ENCODE data around the gene CLEC4G.

The CLEC4G gene

DNA sequence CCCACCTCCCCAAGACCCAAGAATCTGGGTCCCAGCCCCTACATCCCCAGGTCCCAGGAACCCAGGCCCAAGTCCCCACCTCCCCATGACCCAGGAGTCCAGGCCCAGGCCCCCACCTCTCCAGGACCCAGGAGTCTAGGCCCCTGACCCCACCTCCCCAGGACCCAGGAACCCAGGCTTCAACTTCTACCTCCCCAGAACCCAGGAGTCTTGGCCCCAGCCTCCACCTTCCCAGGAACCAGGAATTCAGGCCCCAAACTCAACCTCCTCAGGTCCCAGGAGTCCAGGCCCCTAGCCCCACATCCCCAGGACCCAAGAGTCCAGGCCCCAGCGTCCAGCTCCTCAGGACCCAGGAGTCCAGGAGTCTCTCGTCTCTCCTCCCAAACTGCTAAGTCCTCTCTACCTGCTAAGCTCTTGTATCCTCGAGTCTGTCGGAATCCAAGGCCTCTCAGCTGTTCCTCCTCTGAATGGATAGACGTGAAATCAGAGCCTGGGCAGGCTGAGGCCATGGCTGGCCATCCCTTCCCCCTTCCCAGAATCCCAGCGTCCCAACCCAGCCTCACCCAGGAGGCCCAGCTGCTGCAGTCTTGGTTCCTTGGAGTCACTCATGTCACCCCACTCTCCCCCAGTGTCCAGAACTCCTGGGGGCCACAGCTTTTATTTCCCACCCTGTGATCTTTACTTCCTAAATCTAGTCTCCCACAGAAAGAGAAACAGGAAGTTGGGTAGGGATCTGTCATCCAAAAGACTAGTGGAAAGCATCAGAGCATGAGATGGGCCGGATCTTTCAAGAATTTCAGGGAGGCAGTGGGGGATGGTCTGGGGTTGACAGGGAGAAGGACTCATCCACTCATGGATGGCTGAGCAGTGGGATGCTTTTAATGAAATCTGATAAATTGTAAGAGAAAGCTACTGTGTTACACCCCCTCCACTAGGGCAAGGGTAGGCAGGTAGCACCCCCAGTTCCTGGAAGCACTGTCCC is 15.3 kb upstream of the CLEC4G start, which contains the start of gene CD209:
Gene CD209 (minus strand): TSS at position 632 of the 982 bp plus-strand sequence. CDS start 23 bp downstream, at position 609.
- TF ChIP-seq ZBTB7A (IDR thresholded peaks at IDR 0.05; ENCODE audit: low read depth) = no peak
- TF ChIP-seq EP300 (IDR thresholded peaks at IDR 0.05; ENCODE audit: borderline replicate concordance) = no peak
- no peak for TF ChIP-seq YY1 (IDR thresholded peaks at IDR 0.05; ENCODE audit: low read depth)
- TF ChIP-seq TCF12 (IDR thresholded peaks at IDR 0.05; ENCODE audit: low read depth) = no peak
- TF ChIP-seq CREB1 (IDR thresholded peaks at IDR 0.05; ENCODE audit: low read depth) = no peak
- TF ChIP-seq, protein P1, sequence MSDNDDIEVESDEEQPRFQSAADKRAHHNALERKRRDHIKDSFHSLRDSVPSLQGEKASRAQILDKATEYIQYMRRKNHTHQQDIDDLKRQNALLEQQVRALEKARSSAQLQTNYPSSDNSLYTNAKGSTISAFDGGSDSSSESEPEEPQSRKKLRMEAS (IDR thresholded peaks at IDR 0.05) = no peak
- TF ChIP-seq NFIC (IDR thresholded peaks at IDR 0.05) = no peak
- no peak for TF ChIP-seq FOXM1 (IDR thresholded peaks at IDR 0.05; ENCODE audit: borderline replicate concordance, low read depth)
- TF ChIP-seq, protein P2, sequence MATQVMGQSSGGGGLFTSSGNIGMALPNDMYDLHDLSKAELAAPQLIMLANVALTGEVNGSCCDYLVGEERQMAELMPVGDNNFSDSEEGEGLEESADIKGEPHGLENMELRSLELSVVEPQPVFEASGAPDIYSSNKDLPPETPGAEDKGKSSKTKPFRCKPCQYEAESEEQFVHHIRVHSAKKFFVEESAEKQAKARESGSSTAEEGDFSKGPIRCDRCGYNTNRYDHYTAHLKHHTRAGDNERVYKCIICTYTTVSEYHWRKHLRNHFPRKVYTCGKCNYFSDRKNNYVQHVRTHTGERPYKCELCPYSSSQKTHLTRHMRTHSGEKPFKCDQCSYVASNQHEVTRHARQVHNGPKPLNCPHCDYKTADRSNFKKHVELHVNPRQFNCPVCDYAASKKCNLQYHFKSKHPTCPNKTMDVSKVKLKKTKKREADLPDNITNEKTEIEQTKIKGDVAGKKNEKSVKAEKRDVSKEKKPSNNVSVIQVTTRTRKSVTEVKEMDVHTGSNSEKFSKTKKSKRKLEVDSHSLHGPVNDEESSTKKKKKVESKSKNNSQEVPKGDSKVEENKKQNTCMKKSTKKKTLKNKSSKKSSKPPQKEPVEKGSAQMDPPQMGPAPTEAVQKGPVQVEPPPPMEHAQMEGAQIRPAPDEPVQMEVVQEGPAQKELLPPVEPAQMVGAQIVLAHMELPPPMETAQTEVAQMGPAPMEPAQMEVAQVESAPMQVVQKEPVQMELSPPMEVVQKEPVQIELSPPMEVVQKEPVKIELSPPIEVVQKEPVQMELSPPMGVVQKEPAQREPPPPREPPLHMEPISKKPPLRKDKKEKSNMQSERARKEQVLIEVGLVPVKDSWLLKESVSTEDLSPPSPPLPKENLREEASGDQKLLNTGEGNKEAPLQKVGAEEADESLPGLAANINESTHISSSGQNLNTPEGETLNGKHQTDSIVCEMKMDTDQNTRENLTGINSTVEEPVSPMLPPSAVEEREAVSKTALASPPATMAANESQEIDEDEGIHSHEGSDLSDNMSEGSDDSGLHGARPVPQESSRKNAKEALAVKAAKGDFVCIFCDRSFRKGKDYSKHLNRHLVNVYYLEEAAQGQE (IDR thresholded peaks at IDR 0.05; ENCODE audit: low read depth) = no peak
- TF ChIP-seq EGR1 (IDR thresholded peaks at IDR 0.05) = no peak
- no peak for TF ChIP-seq RAD21 (IDR thresholded peaks at IDR 0.05; ENCODE audit: low read depth)
- TF ChIP-seq, protein P3, sequence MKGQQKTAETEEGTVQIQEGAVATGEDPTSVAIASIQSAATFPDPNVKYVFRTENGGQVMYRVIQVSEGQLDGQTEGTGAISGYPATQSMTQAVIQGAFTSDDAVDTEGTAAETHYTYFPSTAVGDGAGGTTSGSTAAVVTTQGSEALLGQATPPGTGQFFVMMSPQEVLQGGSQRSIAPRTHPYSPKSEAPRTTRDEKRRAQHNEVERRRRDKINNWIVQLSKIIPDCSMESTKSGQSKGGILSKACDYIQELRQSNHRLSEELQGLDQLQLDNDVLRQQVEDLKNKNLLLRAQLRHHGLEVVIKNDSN (IDR thresholded peaks at IDR 0.05) = no peak
- no peak for TF ChIP-seq CEBPB (IDR thresholded peaks at IDR 0.05)
- no peak for TF ChIP-seq TAF1 (IDR thresholded peaks at IDR 0.05; ENCODE audit: low read depth)
- no peak for TF ChIP-seq TEAD4 (IDR thresholded peaks at IDR 0.05)

DNA sequence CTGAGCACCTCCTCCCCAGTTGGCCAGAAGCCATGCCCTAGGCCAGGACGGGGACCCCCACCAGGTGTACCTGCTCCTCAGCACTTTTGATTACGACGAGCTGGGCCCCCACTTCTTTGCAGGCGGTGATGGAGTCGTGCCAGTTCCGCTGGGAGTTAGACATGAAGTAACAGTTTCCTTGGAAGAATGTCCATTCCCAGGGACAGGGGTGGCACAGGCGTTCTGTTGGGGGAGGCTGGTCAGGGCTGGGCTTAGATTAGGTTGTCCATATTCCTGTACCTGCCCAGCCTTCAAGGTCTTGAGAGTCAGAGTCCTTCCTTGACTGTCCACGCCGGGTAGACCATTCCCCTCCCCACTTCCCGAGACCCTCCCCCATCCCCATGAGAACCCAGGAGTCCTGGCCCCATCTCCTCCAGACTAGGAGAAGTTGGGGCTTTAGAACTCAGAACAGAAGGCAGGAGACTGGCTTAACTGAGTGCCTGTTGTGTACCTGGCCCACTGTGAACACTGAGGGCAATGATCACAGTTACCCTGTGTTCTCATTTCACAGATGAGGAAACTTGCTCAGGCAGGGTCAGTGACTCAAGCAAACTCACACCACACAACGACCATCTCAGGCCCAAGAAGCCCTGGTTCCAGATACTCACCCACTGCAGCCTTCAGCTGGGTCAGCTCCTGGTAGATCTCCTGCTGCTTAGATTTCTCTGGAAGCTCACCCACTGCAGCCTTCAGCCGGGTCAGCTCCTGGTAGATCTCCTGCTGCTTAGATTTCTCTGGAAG is 13.2 kb upstream of the CLEC4G start:
- no peak for TF ChIP-seq CREB1 (IDR thresholded peaks at IDR 0.05; ENCODE audit: low read depth)
- no peak for TF ChIP-seq CEBPB (IDR thresholded peaks at IDR 0.05)
- TF ChIP-seq ZBTB7A (IDR thresholded peaks at IDR 0.05; ENCODE audit: low read depth) = no peak
- no peak for TF ChIP-seq TCF12 (IDR thresholded peaks at IDR 0.05; ENCODE audit: low read depth)
- TF ChIP-seq TAF1 (IDR thresholded peaks at IDR 0.05; ENCODE audit: low read depth) = no peak
- no peak for TF ChIP-seq EGR1 (IDR thresholded peaks at IDR 0.05)
- TF ChIP-seq, protein P2 (IDR thresholded peaks at IDR 0.05; ENCODE audit: low read depth) = no peak
- TF ChIP-seq EP300 (IDR thresholded peaks at IDR 0.05; ENCODE audit: borderline replicate concordance) = no peak
- TF ChIP-seq YY1 (IDR thresholded peaks at IDR 0.05; ENCODE audit: low read depth) = no peak
- TF ChIP-seq NFIC (IDR thresholded peaks at IDR 0.05) = no peak
- TF ChIP-seq FOXM1 (IDR thresholded peaks at IDR 0.05; ENCODE audit: borderline replicate concordance, low read depth) = no peak
- TF ChIP-seq, protein P3 (IDR thresholded peaks at IDR 0.05) = no peak
- TF ChIP-seq TEAD4 (IDR thresholded peaks at IDR 0.05) = no peak
- TF ChIP-seq RAD21 (IDR thresholded peaks at IDR 0.05; ENCODE audit: low read depth) = no peak
- TF ChIP-seq, protein P1 (IDR thresholded peaks at IDR 0.05) = no peak

DNA sequence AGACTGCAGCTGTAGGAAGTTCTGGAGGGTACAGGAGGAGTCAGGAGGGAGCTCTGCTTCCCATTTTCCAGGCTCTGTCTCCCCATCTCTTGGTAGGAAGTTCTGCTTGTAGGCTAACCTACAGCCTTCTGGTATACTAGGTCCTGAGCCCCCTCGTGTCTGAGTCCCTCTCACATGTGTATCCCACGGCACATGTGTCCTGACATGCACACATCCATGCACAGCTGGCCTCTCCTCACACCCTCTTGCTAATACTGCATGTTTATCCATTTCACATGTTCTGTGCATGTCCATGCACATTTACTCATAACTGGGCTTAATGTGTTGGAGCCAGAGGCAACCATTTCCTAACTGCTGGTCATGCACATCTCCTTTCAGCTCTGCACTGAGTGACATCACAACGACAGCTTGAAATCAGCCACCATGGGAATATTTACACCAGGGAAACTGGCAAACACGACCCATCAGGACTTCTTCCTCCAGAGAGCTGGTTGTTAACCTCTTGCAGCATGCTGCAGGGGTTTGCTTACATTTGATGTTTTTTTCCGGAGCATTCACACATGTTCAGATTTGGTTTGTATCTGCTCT is 12.4 kb upstream of the CLEC4G start:
- TF ChIP-seq TCF12 (IDR thresholded peaks at IDR 0.05; ENCODE audit: low read depth) = no peak
- TF ChIP-seq CEBPB (IDR thresholded peaks at IDR 0.05) = no peak

DNA sequence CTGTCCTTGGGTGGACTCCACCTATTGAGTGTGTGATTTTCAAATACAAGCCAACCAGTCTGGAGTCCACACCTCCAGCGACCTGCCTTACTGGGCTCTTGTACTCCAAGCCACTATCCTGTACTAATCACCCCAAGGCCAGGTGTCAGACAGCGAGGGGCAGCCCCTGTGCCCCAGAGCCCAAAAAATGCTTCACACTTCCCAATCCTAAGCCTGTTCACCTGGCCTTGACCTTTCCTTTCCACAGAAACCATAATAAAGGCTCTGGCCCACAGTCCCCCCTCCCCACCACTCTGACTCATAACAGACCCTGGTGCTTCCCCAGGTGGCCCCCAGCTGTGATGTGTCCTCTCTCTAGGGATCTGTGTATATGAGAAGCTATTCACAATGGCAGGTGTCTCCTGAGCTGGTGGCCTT is 11.5 kb upstream of the CLEC4G start:
- TF ChIP-seq EP300 (IDR thresholded peaks at IDR 0.05; ENCODE audit: borderline replicate concordance) (no peak), ZBTB7A (IDR thresholded peaks at IDR 0.05; ENCODE audit: low read depth) (no peak), TEAD4 (IDR thresholded peaks at IDR 0.05) (no peak), CREB1 (IDR thresholded peaks at IDR 0.05; ENCODE audit: low read depth) (no peak), FOXM1 (IDR thresholded peaks at IDR 0.05; ENCODE audit: borderline replicate concordance, low read depth) (no peak), YY1 (IDR thresholded peaks at IDR 0.05; ENCODE audit: low read depth) (no peak), EGR1 (IDR thresholded peaks at IDR 0.05) (no peak), CEBPB (IDR thresholded peaks at IDR 0.05) (no peak), TAF1 (IDR thresholded peaks at IDR 0.05; ENCODE audit: low read depth) (no peak), TCF12 (IDR thresholded peaks at IDR 0.05; ENCODE audit: low read depth) (no peak), RAD21 (IDR thresholded peaks at IDR 0.05; ENCODE audit: low read depth) (no peak), NFIC (IDR thresholded peaks at IDR 0.05) (no peak)
- TF ChIP-seq, protein P1 (IDR thresholded peaks at IDR 0.05) = no peak
- TF ChIP-seq, protein P2 (IDR thresholded peaks at IDR 0.05; ENCODE audit: low read depth) = no peak

Data from Ishikawa (cell line).